IPS-18c (cell line): ENCODE data around the gene MYEF2.

Source experiments
- H3K4me3 ChIP-seq: 2 replicates; pipeline ENCODE4 v1.7.0; 2013; ENCODE audit warnings: low read depth, mild to moderate bottlenecking, low read length, moderate library complexity; ENCODE audit not compliant: insufficient read depth
- H3K9me3 ChIP-seq: one replicate; pipeline ENCODE4 v1.6.1; 2013; ENCODE audit warnings: mild to moderate bottlenecking, low read length, moderate library complexity; ENCODE audit not compliant: control insufficient read depth, insufficient read depth

The MYEF2 gene

DNA sequence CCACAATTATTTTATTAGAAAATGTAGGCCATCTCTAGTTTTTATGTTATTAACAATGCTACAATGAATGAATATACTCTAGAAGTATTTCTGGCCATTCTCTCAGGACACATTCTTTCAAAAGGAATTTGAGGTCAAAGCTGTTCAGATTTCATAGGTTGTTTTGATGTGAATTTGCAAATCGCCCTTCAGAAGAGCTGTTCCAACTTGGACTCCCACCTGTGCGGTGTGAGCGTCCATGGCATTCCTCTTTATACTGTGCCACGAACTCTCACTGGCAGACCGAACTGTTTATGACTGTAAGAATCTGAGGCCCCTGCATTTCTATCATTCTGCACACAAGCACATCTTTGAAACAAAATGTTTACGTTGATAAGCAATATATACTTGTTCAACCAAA lies 75.9 kb downstream of the MYEF2 start:
- Histone ChIP-seq H3K9me3 (no peaks in the 10 kb centered on the region), H3K4me3 (no peak overlapping the region)

DNA sequence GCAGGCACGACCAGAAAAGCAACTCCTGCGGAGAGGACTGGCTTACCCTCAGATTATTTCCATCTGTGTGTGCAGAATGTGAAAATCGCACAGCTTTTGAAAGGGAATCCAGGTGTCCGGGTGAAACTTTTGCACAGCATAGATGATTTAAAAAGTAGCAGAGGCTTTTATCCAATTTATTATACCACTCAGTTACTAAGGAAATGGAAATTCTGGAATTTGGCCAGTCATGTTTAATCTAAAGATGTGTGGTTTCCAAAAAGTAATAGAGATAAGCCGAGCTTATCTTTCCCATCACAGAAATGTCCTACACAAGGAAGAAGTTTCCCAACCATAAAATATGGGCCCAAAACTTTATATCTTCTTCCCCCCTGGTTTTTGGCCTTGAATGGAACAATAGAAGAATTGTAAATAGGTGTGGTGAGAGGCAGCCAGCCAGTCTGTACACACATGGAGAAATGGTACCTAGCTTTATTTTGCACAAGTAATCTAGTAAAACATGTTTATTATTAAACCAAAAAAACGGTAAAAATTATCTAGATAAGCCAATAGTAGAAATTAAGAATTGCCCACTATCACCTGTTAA lies 76.6 kb downstream of the MYEF2 start:
- H3K9me3 ChIP-seq: no peaks in the 10 kb centered on the region
- no peak overlapping the region for H3K4me3 ChIP-seq

DNA sequence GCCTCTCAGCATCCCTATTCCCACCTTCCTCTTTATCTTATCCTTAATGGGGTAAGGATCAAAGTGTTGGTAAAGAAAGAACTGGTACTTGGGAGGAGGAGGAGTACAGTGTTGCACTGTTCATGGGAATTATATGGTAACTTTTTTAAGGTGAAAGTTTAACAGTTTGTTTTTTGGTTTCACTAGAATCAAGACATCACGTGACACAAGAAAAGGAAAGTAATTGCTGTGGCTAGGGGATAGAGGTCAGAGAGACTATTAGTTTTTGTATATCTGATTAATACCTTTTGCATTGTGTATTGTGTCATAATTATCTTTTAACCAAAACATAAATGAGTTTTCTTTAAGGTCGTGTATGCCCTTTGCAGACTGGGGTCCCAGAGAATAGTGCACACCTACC lies 80.8 kb downstream of the MYEF2 start:
- no peak overlapping the region for H3K4me3 ChIP-seq
- no peaks in the 10 kb centered on the region for H3K9me3 ChIP-seq

DNA sequence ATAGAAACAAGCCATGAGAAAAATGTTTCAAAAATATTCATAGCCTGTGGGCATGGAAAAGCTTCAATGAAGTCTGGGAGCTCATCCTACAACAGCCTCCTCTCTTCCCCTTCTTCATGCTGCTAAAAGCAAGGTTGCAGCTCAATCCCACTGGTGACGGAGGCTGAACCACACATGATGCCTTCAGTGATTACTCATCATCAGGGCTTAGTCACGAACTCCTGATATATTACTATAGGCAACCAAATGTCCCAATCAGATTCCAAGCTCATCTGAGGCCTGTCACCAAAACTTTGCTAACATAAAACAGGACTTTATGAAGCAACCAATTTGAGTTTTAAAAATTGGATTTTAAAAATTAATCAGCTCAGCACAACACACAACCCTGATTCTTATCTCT lies 81.3 kb downstream of the MYEF2 start:
- Histone ChIP-seq H3K9me3 (no peaks in the 10 kb centered on the region), H3K4me3 (no peak overlapping the region)

DNA sequence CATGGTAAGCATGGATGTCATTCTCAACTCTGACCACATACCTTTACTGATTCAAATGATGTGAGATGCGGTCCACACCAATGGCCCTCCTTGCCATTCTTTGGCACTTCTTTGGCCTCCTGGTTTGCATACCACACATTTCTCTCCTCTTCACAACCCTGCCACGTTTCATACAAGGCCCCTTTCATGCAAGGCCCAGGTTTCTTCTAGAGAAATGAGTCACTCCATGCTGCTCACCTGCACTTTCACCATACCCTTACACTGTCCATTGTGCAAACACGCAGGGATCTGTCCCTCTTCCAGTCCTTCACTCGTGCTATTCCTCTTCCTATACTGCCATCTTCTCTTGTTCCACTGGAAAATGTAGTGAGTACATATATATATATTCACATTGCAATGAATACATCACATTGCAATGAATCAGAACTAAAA lies 81.7 kb downstream of the MYEF2 start:
- H3K4me3 ChIP-seq: no peak overlapping the region
- no peaks in the 10 kb centered on the region for H3K9me3 ChIP-seq

DNA sequence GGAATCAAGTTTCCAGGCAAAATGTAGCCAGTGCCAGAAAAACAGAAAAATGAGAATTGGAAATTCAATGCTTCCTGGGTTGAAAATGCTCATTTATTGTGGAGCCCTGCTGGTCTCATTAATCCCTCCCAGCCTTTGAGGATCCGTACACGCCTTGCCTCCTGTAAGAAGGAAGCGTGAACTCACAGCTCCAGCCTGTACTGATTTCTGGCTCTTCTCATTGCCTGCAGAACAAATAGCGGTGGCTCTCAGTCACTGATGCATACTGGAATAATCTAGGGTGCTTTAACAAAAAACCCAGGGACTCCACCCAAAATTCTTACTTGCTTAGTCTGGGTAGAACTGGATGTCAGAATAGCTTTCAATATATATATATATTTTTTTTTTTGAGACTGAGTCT lies 86.6 kb downstream of the MYEF2 start:
- Histone ChIP-seq H3K4me3 (no peak overlapping the region), H3K9me3 (peaks cover 3% of the 10 kb centered on the region)

DNA sequence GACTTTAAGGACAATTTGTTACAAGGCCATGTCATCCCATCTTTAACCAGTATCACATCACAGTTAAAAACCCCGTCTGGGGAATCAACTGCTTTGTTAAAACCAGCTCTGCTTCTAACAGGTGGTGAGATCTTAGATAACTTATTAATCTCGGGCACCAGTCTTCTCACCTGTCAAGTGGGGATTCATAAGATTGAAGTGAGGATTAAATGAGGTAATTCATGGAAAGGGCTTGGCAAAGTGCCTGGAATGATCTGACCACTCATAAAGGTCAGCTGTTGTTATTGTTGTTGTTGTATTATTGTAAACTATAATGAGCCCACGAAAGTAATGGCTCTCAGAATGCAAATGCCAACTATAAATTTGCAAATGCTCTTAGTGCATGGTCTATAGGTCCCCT lies 87.4 kb downstream of the MYEF2 start:
- H3K9me3 ChIP-seq: peaks cover 3% of the 10 kb centered on the region
- no peak overlapping the region for H3K4me3 ChIP-seq

DNA sequence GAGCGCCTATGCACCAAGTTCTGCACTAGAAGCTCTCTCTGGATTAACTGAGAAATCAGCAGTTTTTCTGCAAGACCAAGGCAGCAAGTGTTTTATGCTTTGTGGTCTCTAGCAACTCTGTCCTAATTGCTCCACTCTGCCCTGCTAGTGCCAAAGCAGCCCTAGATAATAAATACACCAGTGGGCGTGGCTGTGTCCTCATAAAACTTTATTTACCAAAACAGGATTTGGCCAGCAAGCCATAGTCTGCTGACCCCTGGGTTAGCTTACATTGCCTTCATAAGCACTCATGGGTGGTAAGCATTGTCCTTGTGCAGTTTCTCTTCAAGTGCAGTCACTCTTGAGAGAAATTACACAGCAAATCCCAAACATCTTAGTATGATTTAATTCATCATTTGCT lies 88.0 kb downstream of the MYEF2 start:
- Histone ChIP-seq H3K9me3 (peaks cover 3% of the 10 kb centered on the region), H3K4me3 (no peak overlapping the region)

DNA sequence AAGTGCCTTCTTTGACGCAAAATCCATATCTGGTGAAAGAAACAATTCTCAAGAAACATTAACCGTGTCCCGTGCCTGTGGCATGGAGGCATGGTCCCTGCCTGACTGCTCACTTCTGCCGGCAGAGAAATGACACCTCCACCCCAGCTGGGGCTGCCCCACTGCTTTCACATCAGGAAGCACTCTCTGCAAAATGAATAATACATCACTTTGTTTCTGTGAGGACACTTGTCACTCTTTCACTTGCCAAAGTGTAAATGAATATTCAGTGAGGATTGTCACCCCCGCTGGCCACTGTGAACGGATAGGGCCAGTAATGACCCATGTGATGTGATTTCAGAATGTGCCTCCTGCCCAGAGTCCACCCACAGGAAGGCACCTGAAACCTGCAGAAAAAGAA lies 88.4 kb downstream of the MYEF2 start:
- Histone ChIP-seq H3K4me3 (no peak overlapping the region), H3K9me3 (peaks cover 3% of the 10 kb centered on the region)

DNA sequence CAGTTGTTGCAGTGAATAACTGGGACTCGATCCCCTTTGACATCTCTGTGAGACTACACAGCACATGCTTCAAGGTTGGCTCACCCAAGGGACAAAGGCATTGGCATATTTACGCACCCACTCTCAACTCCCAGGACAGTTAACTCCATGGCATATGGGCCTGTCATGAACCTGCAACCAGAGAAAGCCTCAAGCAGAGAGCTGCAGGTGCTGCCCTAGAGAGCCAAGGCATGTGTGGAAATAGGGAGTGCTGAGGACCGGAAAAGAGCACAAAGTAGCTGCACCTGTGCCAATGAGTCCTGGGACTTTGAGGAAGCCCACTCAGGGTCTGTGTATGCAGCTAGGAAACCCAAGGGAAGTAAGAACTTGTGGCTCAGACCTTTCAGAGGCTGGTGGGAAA lies 90.3 kb downstream of the MYEF2 start:
- Histone ChIP-seq H3K9me3 (peaks cover 3% of the 10 kb centered on the region), H3K4me3 (no peak overlapping the region)

DNA sequence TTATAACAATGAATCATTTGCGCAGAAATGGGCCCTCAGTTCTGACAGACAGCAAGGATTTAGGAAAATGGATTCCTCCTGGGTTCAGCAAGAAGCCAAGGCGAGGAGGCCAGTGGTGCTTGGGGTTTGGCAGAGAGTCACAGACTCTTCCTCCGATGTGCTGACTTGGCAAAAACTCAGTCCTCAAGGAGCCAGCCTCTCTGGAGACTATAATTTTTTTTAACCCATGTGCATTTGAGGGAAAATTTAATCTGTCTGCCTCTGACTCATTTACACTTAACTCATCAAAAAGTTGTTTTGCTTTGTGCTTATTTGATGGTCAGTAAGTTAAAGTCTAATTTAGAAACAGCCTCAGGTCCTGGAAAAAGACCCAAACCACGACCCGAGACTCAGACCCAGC lies 91.5 kb downstream of the MYEF2 start:
- no peak overlapping the region for H3K4me3 ChIP-seq
- H3K9me3 ChIP-seq: peaks cover 3% of the 10 kb centered on the region

DNA sequence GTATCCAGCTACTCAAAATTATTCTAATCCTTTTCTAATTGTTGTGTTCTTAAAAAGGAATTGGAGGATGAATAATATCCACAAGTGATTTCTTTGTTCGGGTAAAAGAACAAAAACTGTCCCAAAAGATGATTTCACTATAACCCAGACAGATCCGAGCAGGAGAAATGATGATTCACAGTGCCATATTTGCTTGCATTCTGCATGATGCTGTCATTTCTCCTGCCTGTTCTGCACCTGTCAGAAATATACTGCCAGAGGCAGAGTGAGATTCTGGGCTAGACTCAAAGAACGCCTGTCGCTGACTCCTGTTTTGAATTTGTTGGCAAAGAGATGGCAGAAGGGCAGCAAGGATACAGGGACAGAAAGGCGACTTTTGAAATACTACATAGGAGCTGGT lies 92.0 kb downstream of the MYEF2 start:
- H3K4me3 ChIP-seq: no peak overlapping the region
- peaks cover 3% of the 10 kb centered on the region for H3K9me3 ChIP-seq

DNA sequence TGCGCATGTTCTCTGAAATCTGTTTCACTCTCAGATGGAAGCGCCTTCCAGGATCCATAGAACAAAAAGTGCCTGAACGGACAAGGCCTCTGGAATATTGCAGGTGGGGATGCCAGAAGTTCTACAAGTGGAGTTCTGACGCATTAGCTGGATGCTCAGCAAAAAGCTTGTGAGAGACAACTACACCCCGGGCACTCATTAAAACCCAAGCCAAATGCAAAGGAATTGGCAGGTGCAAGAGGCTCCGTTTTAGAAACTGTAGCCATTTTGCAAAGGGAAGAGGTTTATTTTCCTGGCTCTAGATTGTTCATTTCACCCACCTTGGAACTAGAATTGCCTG lies 92.5 kb downstream of the MYEF2 start:
- H3K9me3 ChIP-seq: peaks cover 3% of the 10 kb centered on the region
- H3K4me3 ChIP-seq: no peak overlapping the region

DNA sequence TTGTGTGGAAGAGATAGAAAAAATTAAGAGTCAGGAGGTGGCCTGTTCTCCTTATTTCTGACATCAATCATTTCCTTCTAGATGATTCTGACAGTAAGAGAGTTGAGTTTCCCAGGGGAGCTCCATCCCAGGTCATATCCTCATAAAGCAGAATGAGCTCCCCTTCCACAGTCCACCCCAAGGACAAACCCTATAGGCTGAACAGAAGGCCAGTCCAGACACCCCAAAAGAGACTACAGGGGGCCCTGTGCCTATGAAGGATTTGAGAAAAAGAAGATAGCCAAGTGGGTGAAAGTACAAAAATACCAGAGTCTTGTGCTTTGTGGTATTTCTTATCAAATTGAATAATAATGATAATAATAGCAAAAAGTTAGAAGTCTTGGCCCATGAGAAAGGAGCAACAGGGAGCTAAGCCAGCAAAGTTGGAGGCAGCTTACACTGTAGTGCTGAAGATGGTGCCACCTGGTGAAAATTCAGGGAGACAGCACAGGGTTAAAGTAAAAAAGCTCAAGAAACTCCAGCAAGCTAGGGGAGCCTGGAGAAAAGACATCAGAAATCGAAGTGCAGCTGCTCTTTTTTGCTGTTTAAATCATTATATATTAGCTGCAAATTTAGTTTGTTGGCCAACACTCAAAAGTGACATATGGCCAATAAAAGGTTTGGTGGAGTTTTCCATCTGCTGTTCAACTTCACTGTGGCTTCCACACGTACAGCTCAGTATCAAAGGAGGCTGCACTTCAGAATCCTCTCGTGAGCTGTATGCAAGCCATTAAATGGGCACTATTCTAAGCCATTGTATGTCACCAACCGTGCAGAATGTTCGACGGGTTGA lies 93.1 kb downstream of the MYEF2 start:
- peaks cover 3% of the 10 kb centered on the region for H3K9me3 ChIP-seq
- H3K4me3 ChIP-seq: no peak overlapping the region
